Retina (tissue), 1 donor: ENCODE measurements around the gene BTBD2.

Experiments used
- DNase-seq: peaks from one replicate; pipeline ENCODE4 v3.0.0-alpha.2; 2016

Gene BTBD2

GRCh38 chr19:2050349-2050990 lies 35.0 kb upstream of the BTBD2 start:
- no peak for DNase-seq

GRCh38 chr19:2049741-2050348 lies 34.3 kb upstream of the BTBD2 start:
- peak; percentile 61 for DNase-seq

- no peak for DNase-seq
Measured at GRCh38 chr19:2048959-2049740, 33.6 kb upstream of the BTBD2 start.

GRCh38 chr19:2048104-2048958 lies 32.8 kb upstream of the BTBD2 start:
- DNase-seq, result no peak

GRCh38 chr19:2047449-2048103 lies 32.1 kb upstream of the BTBD2 start:
- no peak for DNase-seq

GRCh38 chr19:2047076-2047448 lies 31.5 kb upstream of the BTBD2 start:
- no peak for DNase-seq

GRCh38 chr19:2046046-2046907 lies 30.8 kb upstream of the BTBD2 start:
- DNase-seq, result no peak

GRCh38 chr19:2045501-2046045 lies 30.1 kb upstream of the BTBD2 start:
- DNase-seq, result no peak

GRCh38 chr19:2044709-2045500 lies 29.4 kb upstream of the BTBD2 start:
- DNase-seq, result no peak

- DNase-seq, result no peak
Measured at GRCh38 chr19:2043961-2044708, 28.6 kb upstream of the BTBD2 start.

- no peak for DNase-seq
Measured at GRCh38 chr19:2043251-2043641, 27.7 kb upstream of the BTBD2 start.

- DNase-seq, result no peak
Measured at GRCh38 chr19:2042485-2043250, 27.2 kb upstream of the BTBD2 start.

GRCh38 chr19:2041683-2042484 lies 26.4 kb upstream of the BTBD2 start:
- DNase-seq, result peak; percentile 92

- DNase-seq, result no peak
Measured at GRCh38 chr19:2041433-2041682, 25.8 kb upstream of the BTBD2 start.

GRCh38 chr19:2040647-2041432 lies 25.3 kb upstream of the BTBD2 start:
- DNase-seq, result no peak

- no peak for DNase-seq
Measured at GRCh38 chr19:2039959-2040646, 24.6 kb upstream of the BTBD2 start.
